Measurements from ENCODE around the gene CLEC4M.

Gene CLEC4M, protein sequence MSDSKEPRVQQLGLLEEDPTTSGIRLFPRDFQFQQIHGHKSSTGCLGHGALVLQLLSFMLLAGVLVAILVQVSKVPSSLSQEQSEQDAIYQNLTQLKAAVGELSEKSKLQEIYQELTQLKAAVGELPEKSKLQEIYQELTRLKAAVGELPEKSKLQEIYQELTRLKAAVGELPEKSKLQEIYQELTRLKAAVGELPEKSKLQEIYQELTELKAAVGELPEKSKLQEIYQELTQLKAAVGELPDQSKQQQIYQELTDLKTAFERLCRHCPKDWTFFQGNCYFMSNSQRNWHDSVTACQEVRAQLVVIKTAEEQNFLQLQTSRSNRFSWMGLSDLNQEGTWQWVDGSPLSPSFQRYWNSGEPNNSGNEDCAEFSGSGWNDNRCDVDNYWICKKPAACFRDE

DNA sequence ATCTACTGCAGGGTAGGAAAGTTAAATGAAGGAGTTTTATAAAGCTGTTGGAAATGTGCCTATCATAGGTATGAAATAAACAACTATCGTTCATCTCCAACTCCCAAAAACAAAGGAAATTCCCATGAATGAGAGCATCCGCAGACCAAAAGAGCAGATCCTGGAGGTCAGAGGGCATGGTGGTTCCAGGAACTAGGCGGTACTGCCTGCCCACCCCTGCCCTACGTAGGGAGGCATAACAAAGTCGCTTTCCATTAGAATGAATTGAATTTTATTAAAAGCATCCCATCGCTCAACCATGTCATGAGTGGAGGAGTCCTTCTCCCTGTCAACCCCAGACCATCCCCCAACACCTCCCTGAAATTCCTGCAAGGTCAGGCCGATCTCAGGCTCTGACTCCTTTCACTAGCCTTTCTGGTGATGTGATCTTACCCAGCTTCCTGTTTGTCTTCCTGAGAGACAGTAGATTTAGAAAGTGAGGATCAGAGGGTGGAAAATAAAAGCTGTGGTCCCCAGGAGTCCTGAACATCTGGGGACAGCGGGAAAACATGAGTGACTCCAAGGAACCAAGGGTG is at the start of gene CLEC4M:
TSS of gene CLEC4M (plus strand) at position 525 of the 575 bp plus-strand sequence. CDS start at position 549, 24 bp downstream.
- DNase-seq (ENCODE audit: low read depth): no peak

- DNase-seq (ENCODE audit: low read depth): no peak
Observed at GRCh38 chr19:7715671-7716070, 47.4 kb upstream of the CLEC4M start.

- no peak for DNase-seq (ENCODE audit: low read depth)
Observed at GRCh38 chr19:7716762-7717161, 46.3 kb upstream of the CLEC4M start.

DNA sequence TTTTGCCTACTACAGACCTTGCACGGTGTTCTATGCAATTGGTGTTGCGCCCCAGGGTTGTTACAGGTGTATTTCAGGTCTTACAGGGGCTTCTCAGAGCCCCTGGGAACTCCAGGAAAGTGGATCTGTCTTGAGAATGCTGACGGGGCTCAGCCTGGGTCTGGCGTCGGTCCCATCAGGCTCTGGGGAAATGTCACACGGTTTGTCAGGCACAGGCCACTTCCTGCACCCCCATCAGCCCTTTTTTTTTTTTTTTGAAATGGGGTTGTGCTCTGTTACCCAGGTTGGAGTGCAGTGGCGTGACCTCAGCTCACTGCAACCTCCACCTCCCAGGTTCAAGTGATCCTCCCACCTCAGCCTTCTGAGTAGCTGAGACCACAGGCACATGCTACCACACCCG is 44.4 kb upstream of the CLEC4M start:
- no peak for DNase-seq (ENCODE audit: low read depth)

DNA sequence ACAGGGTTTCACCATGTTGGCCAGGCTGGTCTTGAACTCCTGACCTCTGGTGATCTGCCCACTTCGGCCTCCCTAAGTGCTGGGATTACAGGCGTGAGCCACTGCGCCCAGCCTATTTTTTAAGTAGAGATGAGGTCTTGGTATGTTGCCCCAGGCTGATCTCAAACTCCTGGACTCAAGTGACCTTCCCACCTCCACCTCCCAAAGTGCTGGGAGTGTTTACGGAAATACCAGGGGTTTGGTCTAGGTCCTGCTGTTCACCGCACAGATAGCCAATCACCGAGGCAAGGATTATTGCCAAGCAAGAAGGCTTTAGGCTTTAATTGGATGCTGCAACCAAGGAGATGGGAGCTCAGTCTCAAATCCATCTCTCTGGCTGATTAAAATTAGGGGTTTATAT is 42.7 kb upstream of the CLEC4M start:
- DNase-seq (ENCODE audit: low read depth): no peak

GRCh38 chr19:7722231-7722651 is 40.8 kb upstream of the CLEC4M start:
- no peak for DNase-seq (ENCODE audit: low read depth)

DNA sequence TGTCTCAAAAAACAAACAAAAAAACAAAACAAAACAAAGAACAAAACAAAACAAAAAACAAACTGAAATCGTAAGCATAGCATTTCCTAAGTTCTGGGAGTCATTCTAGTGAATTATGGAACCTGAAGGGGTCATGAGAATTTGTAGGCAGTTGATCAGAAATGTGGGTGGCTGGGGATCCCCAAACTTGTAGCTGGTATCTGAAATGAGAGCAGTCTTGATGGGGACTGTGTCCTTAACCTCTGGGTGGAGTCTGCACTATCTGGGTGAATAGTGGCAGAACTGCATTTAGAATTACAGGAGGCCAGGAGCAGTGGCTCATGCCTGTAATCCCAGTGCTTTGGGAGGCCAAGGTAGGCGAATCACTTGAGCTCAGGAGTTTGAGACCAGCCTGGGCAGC is 37.3 kb upstream of the CLEC4M start:
- DNase-seq (ENCODE audit: low read depth): no peak

DNA sequence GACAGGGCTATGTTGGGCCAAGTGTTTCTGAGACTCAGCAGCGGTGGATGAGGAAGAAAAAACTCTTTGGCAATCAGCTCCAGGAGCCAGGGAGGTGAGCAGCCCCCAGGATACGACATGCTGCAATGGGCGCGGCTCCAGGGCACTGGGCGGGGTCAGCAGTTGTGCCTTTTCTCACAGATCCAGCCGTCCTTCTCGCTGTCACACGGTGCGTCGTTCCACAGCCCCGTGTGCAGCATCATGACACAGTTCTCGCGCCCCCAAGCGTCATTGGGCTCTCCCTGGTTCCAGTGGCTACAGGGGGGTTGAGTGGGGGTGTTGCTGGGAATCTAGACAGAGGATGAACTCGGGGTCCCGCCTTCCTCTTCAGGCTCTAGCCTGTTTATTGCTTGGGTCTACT is 33.8 kb upstream of the CLEC4M start:
- no peak for DNase-seq (ENCODE audit: low read depth)

DNA sequence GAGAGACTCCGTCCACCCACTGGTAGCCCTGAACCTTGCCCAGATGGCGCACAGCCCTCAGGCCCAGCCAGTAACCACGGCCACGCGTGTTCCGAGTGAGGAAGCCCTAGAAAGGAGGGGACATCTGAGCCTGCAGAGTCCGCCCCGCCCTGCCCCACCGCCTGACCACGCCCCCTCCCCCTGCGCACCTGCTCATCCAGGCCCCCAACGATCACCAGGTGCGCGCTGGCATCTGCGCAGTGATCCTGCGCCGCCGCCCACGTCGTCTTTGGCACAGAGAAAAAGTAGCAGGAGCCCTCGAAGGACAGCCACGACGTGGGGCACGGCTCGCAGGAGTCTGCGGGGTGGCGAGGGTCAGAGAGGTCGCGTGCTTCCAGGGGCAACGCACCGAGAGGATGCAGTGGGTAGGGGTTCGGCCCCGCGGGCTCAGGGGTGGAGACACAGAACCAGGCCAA is 33.2 kb upstream of the CLEC4M start:
- DNase-seq (ENCODE audit: low read depth): no peak

GRCh38 chr19:7730286-7731217 is 32.5 kb upstream of the CLEC4M start:
- DNase-seq (ENCODE audit: low read depth): no peak

GRCh38 chr19:7731218-7731595 is 31.8 kb upstream of the CLEC4M start:
- DNase-seq (ENCODE audit: low read depth): no peak

GRCh38 chr19:7731615-7732014 is 31.4 kb upstream of the CLEC4M start:
- no peak for DNase-seq (ENCODE audit: low read depth)

DNA sequence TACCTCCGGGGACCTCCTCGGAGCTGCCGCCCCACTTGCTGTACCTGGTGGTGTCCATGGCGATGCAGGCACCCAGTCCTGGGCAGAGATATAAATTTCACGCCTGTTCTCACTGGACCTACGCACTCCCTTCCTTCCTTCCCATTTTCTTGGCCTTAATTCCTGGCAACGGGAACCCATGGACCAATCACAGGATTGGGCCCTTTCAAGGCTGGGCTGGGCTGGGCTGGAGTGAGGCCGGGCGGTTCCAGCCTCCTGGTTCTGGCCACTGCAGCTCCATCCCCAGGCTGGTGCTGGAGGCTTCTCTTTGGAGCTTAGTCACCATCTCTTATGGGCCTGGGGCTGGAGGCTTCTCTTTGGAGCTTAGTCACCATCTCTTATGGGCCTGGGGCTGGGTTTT is 31.0 kb upstream of the CLEC4M start, which contains the start of gene CLEC4G:
TSS of gene CLEC4G (minus strand) at position 66 of the 400 bp plus-strand sequence. CDS start at position 58, 8 bp downstream.
- DNase-seq (ENCODE audit: low read depth): no peak

DNA sequence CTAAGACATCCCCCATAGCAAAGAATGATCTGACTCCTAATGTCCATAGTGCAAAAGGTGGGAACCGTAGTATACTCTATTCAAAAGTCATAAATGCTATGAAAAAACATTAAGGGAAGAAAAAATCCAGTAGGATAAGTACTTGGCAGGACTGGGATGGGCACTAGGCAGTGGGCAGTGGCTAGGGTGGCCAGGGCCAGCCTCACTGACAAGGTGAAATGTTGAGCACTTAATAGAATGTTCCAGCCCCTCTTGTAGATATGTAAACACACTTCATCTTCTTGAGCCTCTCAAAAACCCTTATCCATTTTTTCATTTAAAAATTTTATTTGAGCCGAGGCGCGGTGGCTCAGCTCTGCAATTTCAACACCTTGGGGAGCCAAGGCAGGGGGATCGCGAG is 29.7 kb upstream of the CLEC4M start:
- DNase-seq (ENCODE audit: low read depth): no peak

GRCh38 chr19:7734220-7735203 is 28.5 kb upstream of the CLEC4M start:
- DNase-seq (ENCODE audit: low read depth): no peak

DNA sequence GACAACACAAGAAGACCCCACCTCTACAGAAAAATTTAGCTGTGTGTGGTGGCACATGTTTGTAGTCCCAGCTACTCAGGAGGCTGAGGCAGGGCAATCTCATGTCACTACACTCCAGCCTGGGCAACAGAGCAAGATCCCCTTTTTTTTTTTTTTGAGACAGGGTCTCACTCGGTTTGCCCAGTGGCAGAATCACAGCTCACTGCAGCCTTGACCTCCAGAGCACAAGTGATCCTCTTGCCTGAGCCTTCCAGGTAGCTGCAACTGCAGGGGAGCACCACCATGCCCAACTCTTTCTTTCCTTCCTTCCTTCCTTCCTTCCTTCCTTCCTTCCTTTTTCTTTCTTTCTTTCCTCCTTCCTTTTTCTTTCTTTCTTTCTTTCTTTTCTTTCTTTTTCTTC is 26.9 kb upstream of the CLEC4M start:
- no peak for DNase-seq (ENCODE audit: low read depth)

DNA sequence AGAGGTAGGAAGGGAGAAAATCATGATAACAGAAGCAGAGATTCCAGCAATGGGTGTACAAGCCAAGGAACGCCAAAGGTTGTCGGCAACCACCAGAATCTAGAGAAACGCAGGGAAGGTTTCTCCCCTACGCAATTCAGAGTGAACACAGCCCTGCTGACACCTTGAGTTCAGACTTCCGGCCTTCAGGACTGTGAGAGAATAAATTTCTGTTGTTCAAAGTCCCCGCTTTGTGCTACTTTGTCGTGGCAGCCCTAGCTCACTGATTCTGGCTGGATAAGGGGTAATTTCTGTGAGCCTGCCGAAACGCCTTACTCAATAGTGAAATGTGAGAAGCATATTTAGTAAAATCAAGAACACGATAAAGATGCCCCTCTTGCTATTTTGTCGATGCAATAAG is 25.8 kb upstream of the CLEC4M start:
- DNase-seq (ENCODE audit: low read depth): no peak

DNA sequence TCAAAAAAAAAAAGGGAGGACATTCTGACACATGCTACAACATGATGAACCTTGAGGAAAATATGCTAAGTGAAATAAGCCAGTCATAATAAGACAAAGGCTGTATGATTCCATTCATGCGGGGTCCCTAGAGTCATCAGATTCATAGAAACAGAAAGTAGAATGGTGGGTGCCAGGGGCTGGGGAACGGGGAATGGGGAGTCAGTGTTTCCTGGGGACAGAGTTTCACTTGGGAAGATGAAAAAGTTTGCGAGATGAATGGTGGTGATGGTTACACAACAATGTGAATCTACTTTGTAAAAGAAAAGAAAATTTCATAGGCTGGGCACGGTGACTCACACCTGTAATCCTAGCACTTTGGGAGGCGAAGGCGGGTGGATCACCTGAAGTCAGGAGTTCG is 25.0 kb upstream of the CLEC4M start:
- no peak for DNase-seq (ENCODE audit: low read depth)

DNA sequence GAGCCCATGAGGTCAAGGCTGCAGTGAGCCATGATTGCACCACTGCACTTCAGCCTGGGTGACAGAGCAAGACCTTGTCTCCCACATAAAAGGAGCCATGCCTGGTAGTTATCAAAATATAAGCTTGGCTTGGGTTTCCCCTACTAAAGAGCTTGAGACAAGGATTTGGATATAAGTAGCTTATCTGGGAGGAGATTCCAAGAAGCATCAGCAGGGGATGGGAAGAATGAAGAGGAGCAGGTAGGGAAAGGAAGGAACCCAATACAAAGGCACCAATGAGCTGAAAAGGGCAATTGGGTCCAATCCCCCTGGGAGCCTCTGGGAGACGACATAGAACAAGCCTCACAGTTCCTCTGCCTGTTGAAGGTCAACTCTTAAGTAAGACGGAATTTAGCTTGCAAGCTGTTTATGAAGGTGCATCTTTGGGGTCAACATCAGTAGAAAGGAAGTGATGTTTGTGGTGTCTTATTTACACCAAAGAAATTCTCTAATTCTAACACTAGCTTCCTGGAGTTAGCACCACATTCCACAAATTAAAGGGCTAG is 23.8 kb upstream of the CLEC4M start:
- DNase-seq (ENCODE audit: low read depth): no peak

DNA sequence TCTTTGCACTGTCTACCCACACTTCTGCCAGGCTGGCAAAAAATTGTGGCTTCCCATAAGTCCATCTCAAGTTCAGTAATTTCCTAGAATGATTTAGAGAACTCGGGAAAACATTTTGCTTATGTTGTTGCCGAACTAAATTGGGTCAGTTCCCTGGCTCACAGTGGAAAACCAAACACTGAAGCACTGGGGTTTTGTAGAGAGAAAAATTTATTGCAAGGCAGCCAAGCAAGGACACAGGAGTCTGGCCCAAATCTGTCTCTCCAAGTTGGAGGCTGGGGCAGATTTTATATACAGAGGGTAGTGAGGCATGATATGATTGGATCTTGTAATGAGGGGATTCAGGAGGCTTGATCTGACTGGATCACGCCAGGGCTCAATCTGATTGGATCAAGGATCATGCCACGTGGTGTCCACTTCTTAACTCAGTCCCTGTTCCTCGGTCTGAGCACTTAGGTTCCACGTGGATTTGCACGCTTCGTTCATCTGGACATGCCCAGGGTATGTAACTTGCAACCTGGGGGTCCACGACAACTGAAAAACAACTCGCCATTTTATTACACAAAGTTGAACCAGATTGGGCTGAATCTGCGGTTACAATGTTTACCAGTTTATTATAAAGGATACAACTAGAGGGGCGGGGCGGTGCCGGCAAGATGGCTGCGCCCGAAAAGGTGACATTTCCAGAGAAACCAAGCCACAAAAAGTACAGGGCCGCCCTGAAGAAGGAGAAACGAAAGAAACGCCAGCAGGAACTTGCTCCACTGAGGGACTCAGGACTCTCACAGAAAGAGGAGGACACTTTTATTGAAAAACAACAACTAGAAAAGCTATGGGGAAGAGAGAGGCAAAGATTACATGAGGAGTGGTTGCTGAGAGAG is 23.0 kb upstream of the CLEC4M start:
- no peak for DNase-seq (ENCODE audit: low read depth)
